ENCODE measurements around the gene HSDL1.

GRCh38 chr16:84166796-84167695 is 22.1 kb upstream of the HSDL1 start:
- TF ChIP-seq CREB1 (IDR thresholded peaks at IDR 0.05; ENCODE audit: low read depth) (no peak), HSF1 (IDR thresholded peaks at IDR 0.05; ENCODE audit: low read depth, low read length) (no peak), HDGF (IDR thresholded peaks at IDR 0.05) (no peak), CBFB (IDR thresholded peaks at IDR 0.05; ENCODE audit: low read depth) (peak; percentile 81), SP1 (IDR thresholded peaks at IDR 0.05; ENCODE audit: low read depth, low read length) (peak; percentile 29), POLR2A (IDR thresholded peaks at IDR 0.05; ENCODE audit: low read depth, low read length) (no peak), TCF12 (IDR thresholded peaks at IDR 0.05; ENCODE audit: low read depth, low read length) (peak; percentile 89), POLR2AphosphoS5 (IDR thresholded peaks at IDR 0.05; ENCODE audit: low read length) (no peak), NFYB (IDR thresholded peaks at IDR 0.05; ENCODE audit: insufficient read depth, low read depth, low read length) (no peak)
- TF ChIP-seq, protein P1, sequence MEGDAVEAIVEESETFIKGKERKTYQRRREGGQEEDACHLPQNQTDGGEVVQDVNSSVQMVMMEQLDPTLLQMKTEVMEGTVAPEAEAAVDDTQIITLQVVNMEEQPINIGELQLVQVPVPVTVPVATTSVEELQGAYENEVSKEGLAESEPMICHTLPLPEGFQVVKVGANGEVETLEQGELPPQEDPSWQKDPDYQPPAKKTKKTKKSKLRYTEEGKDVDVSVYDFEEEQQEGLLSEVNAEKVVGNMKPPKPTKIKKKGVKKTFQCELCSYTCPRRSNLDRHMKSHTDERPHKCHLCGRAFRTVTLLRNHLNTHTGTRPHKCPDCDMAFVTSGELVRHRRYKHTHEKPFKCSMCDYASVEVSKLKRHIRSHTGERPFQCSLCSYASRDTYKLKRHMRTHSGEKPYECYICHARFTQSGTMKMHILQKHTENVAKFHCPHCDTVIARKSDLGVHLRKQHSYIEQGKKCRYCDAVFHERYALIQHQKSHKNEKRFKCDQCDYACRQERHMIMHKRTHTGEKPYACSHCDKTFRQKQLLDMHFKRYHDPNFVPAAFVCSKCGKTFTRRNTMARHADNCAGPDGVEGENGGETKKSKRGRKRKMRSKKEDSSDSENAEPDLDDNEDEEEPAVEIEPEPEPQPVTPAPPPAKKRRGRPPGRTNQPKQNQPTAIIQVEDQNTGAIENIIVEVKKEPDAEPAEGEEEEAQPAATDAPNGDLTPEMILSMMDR (IDR thresholded peaks at IDR 0.05 in 2 of 3, conservative IDR thresholded peaks at IDR 0.05 in 1 of 3; ENCODE audit: control insufficient read depth in 2 of 3, extremely low read depth in 1 of 3, insufficient read depth in 1 of 3, low read depth in 3 of 3, low read length in 3 of 3): no peak
- TF ChIP-seq, protein P2, sequence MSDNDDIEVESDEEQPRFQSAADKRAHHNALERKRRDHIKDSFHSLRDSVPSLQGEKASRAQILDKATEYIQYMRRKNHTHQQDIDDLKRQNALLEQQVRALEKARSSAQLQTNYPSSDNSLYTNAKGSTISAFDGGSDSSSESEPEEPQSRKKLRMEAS (IDR thresholded peaks at IDR 0.05; ENCODE audit: low read depth, low read length): no peak
